Liver (tissue), 9 donors: Measurements from ENCODE around the gene CABS1. TPM values are rescaled to one million over a fixed set of nuclear protein-coding genes. Genes with fewer than 3 reads are reported as not detected.

Experiments
- DNase-seq: peaks from one replicate; pipeline ENCODE4 v3.0.0-alpha.2; 2017; ENCODE audit warnings: low spot score
- H3K27ac ChIP-seq, 2 donors: one replicate each; pipeline ENCODE4 v1.7.0; 2013; ENCODE audit warnings: inconsistent platforms in 2 of 2, low read length in 2 of 2, control low read depth in 1 of 2, low read depth in 1 of 2, mild to moderate bottlenecking in 1 of 2
- H3K27me3 ChIP-seq, 4 donors: one replicate each; pipeline versions ENCODE4 v1.6.1 to v1.7.0; 2013; ENCODE audit warnings: low read length in 3 of 4, inconsistent platforms in 1 of 4, mild to moderate bottlenecking in 1 of 4, moderate library complexity in 1 of 4; ENCODE audit not compliant: control insufficient read depth in 4 of 4, insufficient read depth in 4 of 4
- H3K36me3 ChIP-seq, 4 donors: one replicate each; pipeline versions ENCODE4 v1.6.1 to v1.7.0; 2013; ENCODE audit warnings: low read length in 3 of 4, mild to moderate bottlenecking in 3 of 4, low read depth in 1 of 4, moderate library complexity in 1 of 4; ENCODE audit not compliant: control insufficient read depth in 4 of 4, insufficient read depth in 3 of 4
- H3K4me1 ChIP-seq, 4 donors: one replicate each; pipeline versions ENCODE4 v1.6.1 to v1.7.0; 2013; ENCODE audit warnings: low read length in 3 of 4, mild to moderate bottlenecking in 3 of 4, moderate library complexity in 1 of 4; ENCODE audit not compliant: control insufficient read depth in 4 of 4, insufficient read depth in 4 of 4
- H3K4me3 ChIP-seq, 3 donors: one replicate each; pipeline versions ENCODE4 v1.6.1 to v1.7.0; 2013; ENCODE audit warnings: low read length in 3 of 3, control low read depth in 1 of 3, low read depth in 1 of 3, mild to moderate bottlenecking in 1 of 3
- H3K9ac ChIP-seq, 2 donors: one replicate each; pipeline ENCODE4 v1.7.0; 2013; ENCODE audit warnings: low read length in 2 of 2, mild to moderate bottlenecking in 2 of 2, moderate library complexity in 2 of 2, control low read depth in 1 of 2, low read depth in 1 of 2
- H3K9me3 ChIP-seq, 4 donors: one replicate each; pipeline versions ENCODE4 v1.6.1 to v1.7.0; 2013; ENCODE audit warnings: low read length in 3 of 4; ENCODE audit not compliant: control insufficient read depth in 4 of 4
- ATF3 ChIP-seq: IDR thresholded peaks from 2 replicates; pipeline ENCODE4 v1.6.1; 2016; ENCODE audit warnings: antibody characterized with exemption
- CTCF ChIP-seq: fragments of 150-350 bp; IDR thresholded peaks from 2 replicates; pipeline ENCODE4 v1.5.1; 2017; ENCODE audit warnings: improper control_type of control experiment, low read depth, low read length; ENCODE audit not compliant: missing input control
- EGR1 ChIP-seq, 2 donors: IDR thresholded peaks; 2 replicates each; pipeline ENCODE4 v1.6.1; 2016 to 2018; ENCODE audit warnings: antibody characterized with exemption in 2 of 2, low read depth in 2 of 2
- FOXA2 ChIP-seq: IDR thresholded peaks from 2 replicates; pipeline ENCODE4 v1.6.1; 2016; ENCODE audit warnings: antibody characterized with exemption
- GABPA ChIP-seq, 2 donors: IDR thresholded peaks in 1 of 2; conservative IDR thresholded peaks in 1 of 2; 2 replicates each; pipeline ENCODE4 v1.6.1; 2016; ENCODE audit warnings: antibody characterized with exemption in 2 of 2, mild to moderate bottlenecking in 1 of 2, moderate library complexity in 1 of 2
- HNF4A ChIP-seq, 2 donors: conservative IDR thresholded peaks; 2 replicates each; pipeline ENCODE4 v1.6.1; 2016; ENCODE audit warnings: antibody characterized with exemption in 2 of 2, mild to moderate bottlenecking in 2 of 2
- HNF4G ChIP-seq: IDR thresholded peaks from 2 replicates; pipeline ENCODE4 v1.6.1; 2016; ENCODE audit warnings: antibody characterized with exemption
- JUND ChIP-seq, 2 donors: IDR thresholded peaks; 2 replicates each; pipeline ENCODE4 v1.6.1; 2016; ENCODE audit warnings: antibody characterized with exemption in 2 of 2
- MAX ChIP-seq: IDR thresholded peaks from 2 replicates; pipeline ENCODE4 v1.6.1; 2016; ENCODE audit warnings: antibody characterized with exemption
- NR2F2 ChIP-seq: IDR thresholded peaks from 2 replicates; pipeline ENCODE4 v1.6.1; 2016; ENCODE audit warnings: antibody characterized with exemption
- REST ChIP-seq: IDR thresholded peaks from 2 replicates; pipeline ENCODE4 v1.6.1; 2016; ENCODE audit warnings: antibody characterized with exemption, mild to moderate bottlenecking
- RXRA ChIP-seq, 2 donors: IDR thresholded peaks; 2 replicates each; pipeline ENCODE4 v1.6.1; 2017 to 2018; ENCODE audit warnings: antibody characterized with exemption in 2 of 2, mild to moderate bottlenecking in 1 of 2
- TAF1 ChIP-seq: conservative IDR thresholded peaks from 2 replicates; pipeline ENCODE4 v1.6.1; 2016; ENCODE audit warnings: antibody characterized with exemption, mild to moderate bottlenecking
- YY1 ChIP-seq: IDR thresholded peaks from 2 replicates; pipeline ENCODE4 v1.6.1; 2016; ENCODE audit warnings: antibody characterized with exemption, mild to moderate bottlenecking
- WGBS: extraction: QIAGEN DNeasy Blood & Tissue Kit; methylation state at CpG from one replicate; pipeline ENCODE4 v1.1.7; 2013; 5-methylcytosine and 5-hydroxymethylcytosine counted together
- polyA plus RNA-seq, 2 donors: library from polyadenylated mRNA; stranded (reverse) in 1 of 2; unstranded in 1 of 2; fragments of 200-250 nt in 1 of 2; fragments of >200 nt in 1 of 2; fragmentation: Nextera tagmentation in 1 of 2; extraction: Ambion mirVana in 1 of 2; gene quantifications; one replicate each; pipeline versions ENCODE4 v1.2.1 to v1.2.3, GENCODE V29; 2013 to 2015
- total RNA-seq, 2 donors: library from RNA; depleted of rRNA; stranded (reverse); fragments of >200 nt; gene quantifications; one replicate each; pipeline ENCODE4 v1.2.3, GENCODE V29; 2014
- donor health status: healthy.
- donor health status: healthy.
- donor health status: healthy.
- donor health status: healthy.
- donor health status: healthy.

Gene CABS1
- total and polyA plus RNA-seq, 4 donors = not detected

- TF ChIP-seq CTCF (no peak), FOXA2 (no peak), EGR1 (IDR thresholded peaks at IDR 0.05; ENCODE audit: low read depth in 2 of 2) (no peak), MAX (no peak), REST (no peak), JUND (IDR thresholded peaks at IDR 0.05) (no peak), TAF1 (no peak)
- no peak overlapping the region for H3K4me3 ChIP-seq
- no peak overlapping the region for H3K27ac ChIP-seq
- 78% methylated on average over 1 of the region's 1 CpG for WGBS
- no peaks in the 10 kb centered on the region for H3K9me3 ChIP-seq
- H3K27me3 ChIP-seq = no peaks in the 10 kb centered on the region
- no peak for DNase-seq
- no peak overlapping the region for H3K9ac ChIP-seq
- no peaks in the 10 kb centered on the region for H3K4me1 ChIP-seq
- H3K36me3 ChIP-seq = no peaks in the 10 kb centered on the region
These were observed 46.1 kb upstream of the CABS1 start for GRCh38 chr4:70288651-70289050.

- no peak overlapping the region for H3K4me3 ChIP-seq
- H3K9me3 ChIP-seq = no peaks in the 10 kb centered on the region
- H3K27me3 ChIP-seq = no peaks in the 10 kb centered on the region
- whole genome bisulfite sequencing = 42% methylated on average over 2 of the region's 2 CpGs
- H3K9ac ChIP-seq = no peak overlapping the region
- H3K27ac ChIP-seq = no peak overlapping the region
- DNase-seq = no peak
- H3K4me1 ChIP-seq = no peaks in the 10 kb centered on the region
- H3K36me3 ChIP-seq = no peaks in the 10 kb centered on the region
- TF ChIP-seq CTCF = no peak
- TF ChIP-seq TAF1 = no peak
- no peak for TF ChIP-seq HNF4G
- no peak for TF ChIP-seq YY1
- TF ChIP-seq FOXA2 = no peak
- no peak for TF ChIP-seq RXRA (IDR thresholded peaks at IDR 0.05)
These were observed 43.4 kb upstream of the CABS1 start for GRCh38 chr4:70291341-70291740.

GRCh38 chr4:70297576-70297975 lies 37.2 kb upstream of the CABS1 start:
- Histone ChIP-seq H3K9ac (no peak overlapping the region), H3K4me3 (no peak overlapping the region), H3K27ac (no peak overlapping the region), H3K27me3 (peaks cover 0 to 3% (median 0%) of the 10 kb centered on the region in 4 donors), H3K36me3 (no peaks in the 10 kb centered on the region), H3K4me1 (no peaks in the 10 kb centered on the region), H3K9me3 (peaks cover 0 to 4% (median 0%) of the 10 kb centered on the region in 4 donors)
- no peak for DNase-seq
- no peak for TF ChIP-seq GABPA (IDR thresholded peaks at IDR 0.05 in 1 of 2, conservative IDR thresholded peaks at IDR 0.05 in 1 of 2)
- no peak for TF ChIP-seq NR2F2
- no peak for TF ChIP-seq EGR1 (IDR thresholded peaks at IDR 0.05; ENCODE audit: low read depth in 2 of 2)
- TF ChIP-seq RXRA (IDR thresholded peaks at IDR 0.05) = no peak
- TF ChIP-seq HNF4A (conservative IDR thresholded peaks at IDR 0.05) = no peak
- TF ChIP-seq ATF3 = no peak
- TF ChIP-seq REST = no peak
